H1 (cell line): ENCODE measurements around the gene MRAP.

Experiments
- JUN ChIP-seq: IDR thresholded peaks from 2 replicates; pipeline ENCODE4 v1.6.1; 2011; ENCODE audit warnings: low read depth, mild to moderate bottlenecking, improper control_type of control experiment, low read length
- POLR2A ChIP-seq, 2 experiments: IDR thresholded peaks; 1 replicate in 1 of 2; 2 replicates in 1 of 2; pipeline ENCODE4 v1.6.1; 2011; ENCODE audit warnings: low read depth in 2 of 2, low read length in 2 of 2, mild to moderate bottlenecking in 2 of 2; ENCODE audit errors: control extremely low read depth in 1 of 2
- POU5F1 ChIP-seq: IDR thresholded peaks from 2 replicates; pipeline ENCODE4 v1.6.1; 2011; ENCODE audit warnings: low read depth, mild to moderate bottlenecking, low read length, moderate library complexity
- YY1 ChIP-seq: IDR thresholded peaks from 2 replicates; pipeline ENCODE4 v1.6.1; 2011; ENCODE audit warnings: low read depth, mild to moderate bottlenecking, low read length
- TF ChIP-seq, protein P1 (sequence below), 3 experiments: IDR thresholded peaks; 1 replicate in 2 of 3; 2 replicates in 1 of 3; pipeline versions ENCODE4 v1.5.1 to v1.6.1; 2011; ENCODE audit warnings: low read length in 3 of 3, mild to moderate bottlenecking in 3 of 3, inconsistent platforms in 2 of 3, low read depth in 1 of 3, moderate library complexity in 1 of 3; ENCODE audit not compliant: insufficient read depth in 1 of 3; ENCODE audit errors: control extremely low read depth in 1 of 3

DNA sequence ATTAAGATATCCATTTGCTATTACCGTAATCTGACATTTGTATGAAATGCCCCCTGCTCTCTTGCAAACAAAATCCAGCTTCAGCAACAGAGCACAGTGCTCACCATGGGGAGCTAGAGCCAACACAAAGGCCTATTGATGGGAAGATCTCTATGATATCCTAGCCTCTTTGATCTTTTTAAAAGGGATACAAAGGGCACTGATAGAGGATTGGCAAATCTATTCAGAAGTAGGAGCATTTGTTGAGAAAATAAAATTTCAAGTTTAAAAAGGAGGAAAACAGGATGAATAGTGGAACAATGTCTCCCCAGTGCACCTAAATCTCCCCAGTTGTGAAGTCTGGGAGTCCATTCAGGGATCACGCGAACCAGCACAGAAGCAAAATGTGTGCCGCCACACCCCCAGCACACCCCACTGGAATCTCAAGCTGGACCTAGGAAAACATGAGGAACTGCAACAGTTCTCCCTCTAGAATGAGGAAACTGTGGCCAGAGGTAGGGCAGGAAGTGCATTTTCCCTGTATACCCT lies 32.2 kb downstream of the MRAP start:
- TF ChIP-seq YY1 (no peak), JUN (no peak), POLR2A (IDR thresholded peaks at IDR 0.05; ENCODE audit: control extremely low read depth in 1 of 2, low read depth in 2 of 2, low read length in 2 of 2) (no peak), POU5F1 (no peak)
- TF ChIP-seq, protein P1, sequence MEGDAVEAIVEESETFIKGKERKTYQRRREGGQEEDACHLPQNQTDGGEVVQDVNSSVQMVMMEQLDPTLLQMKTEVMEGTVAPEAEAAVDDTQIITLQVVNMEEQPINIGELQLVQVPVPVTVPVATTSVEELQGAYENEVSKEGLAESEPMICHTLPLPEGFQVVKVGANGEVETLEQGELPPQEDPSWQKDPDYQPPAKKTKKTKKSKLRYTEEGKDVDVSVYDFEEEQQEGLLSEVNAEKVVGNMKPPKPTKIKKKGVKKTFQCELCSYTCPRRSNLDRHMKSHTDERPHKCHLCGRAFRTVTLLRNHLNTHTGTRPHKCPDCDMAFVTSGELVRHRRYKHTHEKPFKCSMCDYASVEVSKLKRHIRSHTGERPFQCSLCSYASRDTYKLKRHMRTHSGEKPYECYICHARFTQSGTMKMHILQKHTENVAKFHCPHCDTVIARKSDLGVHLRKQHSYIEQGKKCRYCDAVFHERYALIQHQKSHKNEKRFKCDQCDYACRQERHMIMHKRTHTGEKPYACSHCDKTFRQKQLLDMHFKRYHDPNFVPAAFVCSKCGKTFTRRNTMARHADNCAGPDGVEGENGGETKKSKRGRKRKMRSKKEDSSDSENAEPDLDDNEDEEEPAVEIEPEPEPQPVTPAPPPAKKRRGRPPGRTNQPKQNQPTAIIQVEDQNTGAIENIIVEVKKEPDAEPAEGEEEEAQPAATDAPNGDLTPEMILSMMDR (IDR thresholded peaks at IDR 0.05; ENCODE audit: control extremely low read depth in 1 of 3, insufficient read depth in 1 of 3, low read depth in 1 of 3, low read length in 3 of 3) = no peak
